ENCODE measurements around the gene TMEM26. TPM values are rescaled to one million over a fixed set of nuclear protein-coding genes. Genes with fewer than 3 reads are reported as not detected.

Gene TMEM26
- total and polyA plus RNA-seq, 2 of the 8 experiments (the other 6 are each of a cell fraction or from before 2014, with no cell fraction given), result 1.6 to 2.8 TPM

DNA sequence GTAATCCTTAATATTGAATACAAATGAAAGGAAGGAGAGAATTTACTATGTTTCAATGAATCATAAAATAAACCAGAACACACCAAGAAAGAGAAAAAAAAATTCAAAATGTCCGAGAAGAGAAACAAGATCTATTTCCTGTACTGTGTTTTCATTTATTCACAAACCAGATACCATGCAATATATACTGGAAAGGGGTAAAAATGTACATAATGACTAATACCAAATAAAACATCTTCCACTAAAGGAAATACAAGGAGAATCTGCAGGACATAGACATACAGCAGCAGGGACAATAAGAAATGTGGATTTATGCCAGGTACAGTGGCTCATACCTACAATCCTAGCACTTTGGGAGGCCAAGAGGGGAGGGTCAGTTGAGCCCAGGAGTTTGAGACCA, 24.3 kb upstream of the TMEM26 start:
- no peak overlapping the region for H3K18ac ChIP-seq (ENCODE audit: extremely low read depth, low read length)
- no peak overlapping the region for H3K4me3 ChIP-seq (ENCODE audit: extremely low read depth in 1 of 4, insufficient read depth in 2 of 4, low read depth in 3 of 4, low read length in 4 of 4)
- H3K27ac ChIP-seq (ENCODE audit: low read depth, low read length), result no peak overlapping the region
- H2BK5ac ChIP-seq (ENCODE audit: low read depth, low read length), result no peak overlapping the region
- no peak overlapping the region; the same call in 1 of the 2 replicates for H2BK12ac ChIP-seq (ENCODE audit: low read depth, low read length)
- H2AFZ ChIP-seq (ENCODE audit: low read length), result no peak overlapping the region
- H3K9me3 ChIP-seq (ENCODE audit: insufficient read depth in 2 of 2, low read depth in 1 of 2, low read length in 1 of 2), result no peaks in the 10 kb centered on the region
- ChIA-PET POLR2A (ENCODE audit: partially characterized antibody) (no interaction called here), CTCF (ENCODE audit: partially characterized antibody) (interaction anchor here (0.6 to 1.3 kb wide), 4 partner anchors 11 to 256 kb away, joined by 3 to 5 read pairs (median 4); no protein-coding TSS in a partner anchor)
- no peaks in the 10 kb centered on the region for H3K27me3 ChIP-seq (replicated peaks in 1 of 4; ENCODE audit: control insufficient read depth in 3 of 4, extremely low read depth in 1 of 4, insufficient read depth in 3 of 4, low read length in 3 of 4)
- no peak overlapping the region for H3K14ac ChIP-seq (ENCODE audit: insufficient read length)
- 75% methylated on average over 1 of the region's 1 CpG; no CpG with 5 or more reads in 1 of the 2 experiments for WGBS, 2 experiments (ENCODE audit: extremely low coverage in 1 of 2, insufficient coverage in 1 of 2, insufficient read length in 1 of 2, insufficient replicate concordance in 2 of 2, low coverage in 1 of 2, low lambda C conversion rate in 2 of 2, missing lambda C conversion rate in 1 of 2)
- H3K36me3 ChIP-seq (ENCODE audit: control insufficient read depth in 2 of 4, insufficient read depth in 4 of 4, low read length in 3 of 4), result no peaks in the 10 kb centered on the region; a peak in 1 of 8 replicates
- H3K23ac ChIP-seq (ENCODE audit: insufficient read length), result no peak overlapping the region
- no peak overlapping the region for H3K9ac ChIP-seq (replicated peaks in 1 of 4; ENCODE audit: extremely low read depth in 1 of 4, low read depth in 3 of 4, low read length in 3 of 4)
- no peak for FAIRE-seq
- no peak overlapping the region for H2BK15ac ChIP-seq (ENCODE audit: low read length)
- no peak overlapping the region for H4K8ac ChIP-seq (ENCODE audit: extremely low read depth, insufficient read depth, low read length)
- H4K91ac ChIP-seq (replicated peaks; ENCODE audit: insufficient read length, low read length), result no peak overlapping the region
- no peaks in the 10 kb centered on the region for H4K20me1 ChIP-seq (replicated peaks in 1 of 2; ENCODE audit: control insufficient read depth in 1 of 2, insufficient read depth in 2 of 2, low read length in 2 of 2)
- TF ChIP-seq RXRA (IDR thresholded peaks at IDR 0.05; ENCODE audit: insufficient read depth, low read depth, low read length) (no peak), HDAC2 (IDR thresholded peaks at IDR 0.05; ENCODE audit: borderline replicate concordance in 1 of 2, low read depth in 2 of 2, low read length in 2 of 2) (no peak), SIX5 (IDR thresholded peaks at IDR 0.05; ENCODE audit: low read depth, low read length) (no peak), CBX5 (IDR thresholded peaks at IDR 0.05; ENCODE audit: low read depth, low read length) (no peak), POU5F1 (IDR thresholded peaks at IDR 0.05; ENCODE audit: low read depth, low read length) (no peak), SIRT6 (IDR thresholded peaks at IDR 0.05; ENCODE audit: low read length) (no peak), CHD2 (IDR thresholded peaks at IDR 0.05; ENCODE audit: low read length) (no peak), RBBP5 (IDR thresholded peaks at IDR 0.05; ENCODE audit: borderline replicate concordance, low read depth, low read length) (no peak), CHD1 (IDR thresholded peaks at IDR 0.05; ENCODE audit: low read depth, low read length) (no peak)
- TF ChIP-seq, protein P1, sequence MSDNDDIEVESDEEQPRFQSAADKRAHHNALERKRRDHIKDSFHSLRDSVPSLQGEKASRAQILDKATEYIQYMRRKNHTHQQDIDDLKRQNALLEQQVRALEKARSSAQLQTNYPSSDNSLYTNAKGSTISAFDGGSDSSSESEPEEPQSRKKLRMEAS (IDR thresholded peaks at IDR 0.05), result no peak
- no peak overlapping the region for H2AK5ac ChIP-seq (ENCODE audit: low read depth, low read length)
- no peak overlapping the region for H3K4ac ChIP-seq (replicated peaks; ENCODE audit: insufficient read length, low read depth, low read length)
- peaks cover 0 to 3% (median 1%) of the 10 kb centered on the region in 4 experiments; a peak in 2 of 7 replicates for H3K4me1 ChIP-seq (replicated peaks in 1 of 4; ENCODE audit: control insufficient read depth in 3 of 4, insufficient read depth in 4 of 4, low read length in 3 of 4)
- no peak overlapping the region for H4K5ac ChIP-seq (ENCODE audit: insufficient read length, low read depth, low read length)
- H3K4me2 ChIP-seq (ENCODE audit: insufficient read depth in 1 of 2, low read depth in 2 of 2, low read length in 2 of 2), result no peak overlapping the region
- no peak overlapping the region for H2BK120ac ChIP-seq (replicated peaks; ENCODE audit: low read depth, low read length)
- H3K79me2 ChIP-seq (ENCODE audit: control insufficient read depth in 1 of 2, insufficient read depth in 2 of 2, low read length in 2 of 2), result no peaks in the 10 kb centered on the region
- peak overlapping the region; percentile 61; the same call in 1 of the 2 replicates for H2BK20ac ChIP-seq (ENCODE audit: low read length)
- no peaks in the 10 kb centered on the region for H3K79me1 ChIP-seq (ENCODE audit: low read depth, low read length)
- no peaks in the 10 kb centered on the region for H3K23me2 ChIP-seq (ENCODE audit: low read depth, low read length)
- no peak overlapping the region for H3K56ac ChIP-seq (replicated peaks; ENCODE audit: insufficient read length, low read depth, low read length)
- no peak for DNase-seq (ENCODE audit: low read depth in 1 of 2, low spot score in 2 of 2)
